Breast epithelium (tissue), 4 donors: ENCODE results near the gene CDS2. TPM values are rescaled to one million over a fixed set of nuclear protein-coding genes. Genes with fewer than 3 reads are reported as not detected.
"Not testable (repeated sequence)": the region's sequence is repeated elsewhere in the genome, so short reads cannot be mapped to it uniquely, and the experiment has no call there.

ENCODE experiments used
- DNase-seq, 2 donors: peaks; one replicate each; pipeline ENCODE4 v3.0.0-alpha.2; 2019; ENCODE audit warnings: low spot score in 2 of 2
- H3K27ac ChIP-seq, 2 donors: fragments of 200-600 bp; sonication (generic) in 1 of 2; one replicate each; pipeline ENCODE4 v1.5.1; 2016 to 2019; ENCODE audit warnings: mild to moderate bottlenecking in 1 of 2
- H3K27me3 ChIP-seq, 2 donors: fragments of 200-600 bp; sonication (generic) in 1 of 2; one replicate each; pipeline versions ENCODE4 v1.5.1 to v1.6.0; 2017 to 2019; ENCODE audit warnings: control low read depth in 1 of 2, mild to moderate bottlenecking in 1 of 2
- H3K36me3 ChIP-seq: fragments of 200-600 bp; one replicate; pipeline ENCODE4 v1.5.1; 2019
- H3K4me1 ChIP-seq, 2 donors: fragments of 200-600 bp; sonication (generic); one replicate each; pipeline ENCODE4 v1.5.1; 2016 to 2019; ENCODE audit warnings: control low read depth in 1 of 2
- H3K4me3 ChIP-seq, 3 donors: fragments of 200-600 bp; sonication (generic); 1 replicate in 2 of 3; 2 replicates in 1 of 3; pipeline ENCODE4 v1.5.1; 2016 to 2019; ENCODE audit warnings: mild to moderate bottlenecking in 3 of 3, moderate library complexity in 2 of 3
- H3K9me3 ChIP-seq, 2 donors: fragments of 200-600 bp; sonication (generic) in 1 of 2; one replicate each; pipeline ENCODE4 v1.5.1; 2016 to 2019; ENCODE audit warnings: control low read depth in 1 of 2
- POLR2A ChIP-seq: fragments of 450-650 bp; IDR thresholded peaks from one replicate; pipeline ENCODE4 v1.6.1; 2016; ENCODE audit warnings: antibody characterized with exemption, mild to moderate bottlenecking, moderate library complexity
- POLR2AphosphoS5 ChIP-seq, 3 donors: sonication (generic); formaldehyde crosslinking; IDR thresholded peaks; one replicate each; pipeline ENCODE4 v1.6.1; 2017; ENCODE audit warnings: antibody characterized with exemption in 3 of 3
- intact Hi-C: fragments of 100-400 bp; cut with DNase I; formaldehyde crosslinking; loops from one replicate; pipeline ENCODE4 v1.15.1; 2023; ENCODE audit warnings: low total_unique reads
- total RNA-seq, 3 donors: library from RNA; depleted of rRNA; stranded (reverse); fragments of >200 nt; gene quantifications; one replicate each; pipeline ENCODE4 v1.1.0, GENCODE V29; 2016
- TF ChIP-seq, protein P1 (sequence below), 3 donors: fragments of 450-650 bp; IDR thresholded peaks; one replicate each; pipeline ENCODE4 v1.5.1; 2016 to 2017; ENCODE audit warnings: antibody characterized with exemption in 3 of 3, mild to moderate bottlenecking in 3 of 3, moderate library complexity in 3 of 3

Gene CDS2
- total RNA-seq, 3 donors from 2014 or later, result 29.2 to 42.9 (median 37.6) TPM

DNA sequence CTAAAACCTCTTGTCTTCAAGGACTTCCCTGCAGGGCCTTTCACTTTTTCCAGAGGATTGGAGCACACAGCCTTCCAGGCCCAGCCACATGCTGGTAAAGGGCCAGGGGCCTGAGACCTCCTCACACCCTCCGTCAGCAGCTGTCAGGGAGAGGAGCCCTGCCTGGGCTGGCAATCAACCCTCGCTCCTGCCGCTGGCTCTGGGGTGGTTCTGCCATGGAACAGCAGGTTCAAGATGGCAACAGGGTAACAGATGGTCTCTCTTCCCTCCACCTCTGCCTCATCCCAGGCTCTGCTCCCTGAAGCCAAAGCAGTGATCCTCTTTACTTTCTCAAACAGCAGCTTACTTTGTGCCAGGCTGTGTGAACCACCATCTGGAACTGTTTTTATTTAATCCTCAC lies 30.9 kb upstream of the CDS2 start:
- intact Hi-C loops, result loop anchor here (10.0 kb wide), 1 partner anchor 321 kb away; no protein-coding TSS in a partner anchor
- TF ChIP-seq, protein P1, sequence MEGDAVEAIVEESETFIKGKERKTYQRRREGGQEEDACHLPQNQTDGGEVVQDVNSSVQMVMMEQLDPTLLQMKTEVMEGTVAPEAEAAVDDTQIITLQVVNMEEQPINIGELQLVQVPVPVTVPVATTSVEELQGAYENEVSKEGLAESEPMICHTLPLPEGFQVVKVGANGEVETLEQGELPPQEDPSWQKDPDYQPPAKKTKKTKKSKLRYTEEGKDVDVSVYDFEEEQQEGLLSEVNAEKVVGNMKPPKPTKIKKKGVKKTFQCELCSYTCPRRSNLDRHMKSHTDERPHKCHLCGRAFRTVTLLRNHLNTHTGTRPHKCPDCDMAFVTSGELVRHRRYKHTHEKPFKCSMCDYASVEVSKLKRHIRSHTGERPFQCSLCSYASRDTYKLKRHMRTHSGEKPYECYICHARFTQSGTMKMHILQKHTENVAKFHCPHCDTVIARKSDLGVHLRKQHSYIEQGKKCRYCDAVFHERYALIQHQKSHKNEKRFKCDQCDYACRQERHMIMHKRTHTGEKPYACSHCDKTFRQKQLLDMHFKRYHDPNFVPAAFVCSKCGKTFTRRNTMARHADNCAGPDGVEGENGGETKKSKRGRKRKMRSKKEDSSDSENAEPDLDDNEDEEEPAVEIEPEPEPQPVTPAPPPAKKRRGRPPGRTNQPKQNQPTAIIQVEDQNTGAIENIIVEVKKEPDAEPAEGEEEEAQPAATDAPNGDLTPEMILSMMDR (IDR thresholded peaks at IDR 0.05), result no peak
- TF ChIP-seq POLR2A (no peak), POLR2AphosphoS5 (IDR thresholded peaks at IDR 0.05) (no peak)
- H3K4me3 ChIP-seq, result no peak overlapping the region
- no peak for DNase-seq
- no peak overlapping the region for H3K27ac ChIP-seq
- no peaks in the 10 kb centered on the region for H3K27me3 ChIP-seq
- no peaks in the 10 kb centered on the region for H3K36me3 ChIP-seq
- no peaks in the 10 kb centered on the region for H3K4me1 ChIP-seq
- H3K9me3 ChIP-seq, result no peaks in the 10 kb centered on the region

DNA sequence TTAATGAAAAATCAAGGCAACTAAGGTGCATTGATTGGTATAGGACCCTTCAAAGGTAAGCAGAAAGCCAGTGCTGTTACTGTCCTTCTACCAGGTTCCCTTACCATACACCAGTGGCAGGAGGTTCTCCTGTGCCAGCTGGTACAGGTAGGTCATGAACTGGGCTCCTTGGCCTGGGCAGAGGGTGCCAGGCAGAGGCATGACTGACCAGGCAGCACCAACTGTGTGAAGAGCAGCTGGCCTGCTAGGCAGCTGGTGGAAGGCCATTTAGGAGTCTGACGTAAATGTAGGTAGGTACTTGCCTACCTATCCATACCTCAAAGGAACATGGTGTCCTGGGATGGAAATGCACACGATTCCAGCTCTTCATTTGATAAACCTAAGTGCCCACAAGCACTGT lies 30.3 kb upstream of the CDS2 start:
- Histone ChIP-seq H3K36me3 (no peaks in the 10 kb centered on the region), H3K4me3 (no peak overlapping the region), H3K9me3 (no peaks in the 10 kb centered on the region), H3K27me3 (no peaks in the 10 kb centered on the region), H3K4me1 (no peaks in the 10 kb centered on the region), H3K27ac (no peak overlapping the region)
- no peak for DNase-seq
- TF ChIP-seq POLR2A (no peak), POLR2AphosphoS5 (IDR thresholded peaks at IDR 0.05) (no peak)
- TF ChIP-seq, protein P1 (IDR thresholded peaks at IDR 0.05), result no peak
- intact Hi-C loops, result loop anchor here (10.0 kb wide), 1 partner anchor 322 kb away; no protein-coding TSS in a partner anchor

DNA sequence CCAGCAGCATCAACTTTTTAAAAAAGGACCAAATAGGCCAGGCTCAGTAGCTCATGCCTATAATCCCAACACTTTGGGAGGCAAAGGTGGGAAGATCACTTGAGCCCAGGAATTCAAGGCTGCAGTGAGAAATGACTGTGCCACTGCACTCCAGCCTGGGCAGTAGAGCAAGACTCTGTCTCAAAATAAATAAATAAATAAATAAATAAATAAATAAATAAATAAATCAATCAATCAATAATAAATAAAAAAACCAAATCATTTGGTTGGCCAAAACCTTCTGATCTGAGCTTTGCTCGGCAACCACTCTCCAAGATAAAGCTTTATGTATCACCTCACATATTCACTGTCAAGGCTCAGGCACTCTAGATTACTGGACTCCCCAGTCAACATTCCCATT lies 27.8 kb upstream of the CDS2 start:
- H3K27me3 ChIP-seq, DNase-seq, H3K4me1 ChIP-seq, H3K27ac ChIP-seq, H3K9me3 ChIP-seq, H3K36me3 ChIP-seq, H3K4me3 ChIP-seq: not testable (repeated sequence)
- intact Hi-C loops, result loop anchor here (10.0 kb wide), 1 partner anchor 324 kb away; no protein-coding TSS in a partner anchor

DNA sequence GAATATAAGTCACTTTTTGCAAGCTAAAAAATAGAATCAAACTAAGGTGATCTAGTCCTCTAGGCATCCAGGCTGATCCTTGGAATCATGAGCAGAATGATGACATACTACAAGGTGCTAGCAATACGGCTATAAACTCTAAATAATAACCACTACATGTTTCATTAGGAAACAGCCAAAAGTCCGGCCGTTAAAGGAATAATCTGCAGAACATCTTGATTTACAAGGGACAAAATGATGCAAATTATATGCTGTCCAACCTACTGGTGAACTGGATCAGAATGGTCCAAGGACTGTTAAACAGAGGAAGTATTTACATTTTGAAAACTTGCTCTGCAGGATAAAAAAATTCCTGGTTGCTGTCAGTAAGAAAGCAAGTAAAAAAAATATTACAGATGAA lies 26.9 kb upstream of the CDS2 start:
- not testable (repeated sequence) for H3K27me3 ChIP-seq, H3K36me3 ChIP-seq, DNase-seq, H3K4me3 ChIP-seq, H3K4me1 ChIP-seq, H3K27ac ChIP-seq, H3K9me3 ChIP-seq
- intact Hi-C loops, result loop anchor here (10.0 kb wide), 1 partner anchor 325 kb away; no protein-coding TSS in a partner anchor

DNA sequence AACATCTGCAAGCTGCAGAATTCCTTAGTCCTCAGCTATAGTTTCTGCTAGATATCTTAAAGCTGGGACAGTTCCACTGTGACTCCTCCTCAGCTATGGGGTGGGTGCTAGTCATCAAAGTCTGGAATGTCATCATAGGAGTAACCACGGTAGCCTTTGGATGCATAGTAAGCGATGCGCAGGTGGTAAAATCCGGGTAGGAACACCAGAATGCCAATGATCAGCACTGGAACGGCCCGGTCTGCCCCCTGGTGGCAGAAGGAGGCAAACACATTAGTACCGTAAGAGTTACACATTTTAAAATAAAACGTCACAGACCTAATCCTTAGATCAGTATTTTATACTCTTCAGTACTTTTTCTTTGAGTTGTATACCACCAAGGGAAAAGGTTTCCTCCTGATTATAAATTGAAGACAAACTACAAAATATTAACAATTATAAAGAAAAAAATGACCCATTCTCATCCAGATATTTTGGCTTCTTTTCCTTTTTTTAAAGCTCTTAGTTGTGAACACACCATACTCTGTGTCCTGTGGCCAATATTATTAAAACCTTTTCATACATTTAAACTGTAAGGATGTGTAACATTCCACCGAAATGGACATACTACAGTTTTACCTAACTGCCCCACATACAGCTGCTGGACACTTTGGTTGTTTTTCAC lies 26.0 kb upstream of the CDS2 start:
- H3K4me1 ChIP-seq, result no peaks in the 10 kb centered on the region
- no peak overlapping the region for H3K4me3 ChIP-seq
- no peaks in the 10 kb centered on the region for H3K36me3 ChIP-seq
- intact Hi-C loops, result no loop called here
- H3K27ac ChIP-seq, result no peak overlapping the region
- no peak for TF ChIP-seq POLR2AphosphoS5 (IDR thresholded peaks at IDR 0.05)
- TF ChIP-seq, protein P1 (IDR thresholded peaks at IDR 0.05), result peak; percentile 70 to 89 (median 79)
- no peak for TF ChIP-seq POLR2A
- peak; percentile 39 to 71 for DNase-seq
- no peaks in the 10 kb centered on the region for H3K9me3 ChIP-seq
- no peaks in the 10 kb centered on the region for H3K27me3 ChIP-seq

DNA sequence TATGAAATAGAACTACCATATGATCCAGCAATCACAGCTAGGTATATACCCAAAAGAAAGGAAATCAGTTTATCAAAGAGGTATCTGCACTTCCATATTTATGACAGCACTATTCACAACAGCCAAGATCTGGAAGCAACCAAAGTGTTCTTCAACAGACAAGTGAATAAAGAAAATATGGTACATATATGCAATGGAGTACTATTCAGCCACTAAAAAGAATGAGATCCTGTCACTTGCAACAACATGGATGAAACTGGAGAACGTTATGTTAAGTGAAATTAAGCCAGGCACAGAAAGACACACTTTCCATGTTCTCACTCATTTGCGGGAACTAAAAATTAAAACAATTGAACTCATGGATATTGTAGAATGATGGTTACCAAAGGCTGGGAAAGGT lies 22.3 kb upstream of the CDS2 start:
- intact Hi-C loops, result no loop called here
- Histone ChIP-seq H3K27me3 (no peaks in the 10 kb centered on the region), H3K36me3 (no peaks in the 10 kb centered on the region)

More for the DNA sequence above, 22.3 kb upstream of the CDS2 start:
- no peaks in the 10 kb centered on the region for H3K9me3 ChIP-seq
- no peak overlapping the region for H3K4me3 ChIP-seq
- no peak overlapping the region for H3K27ac ChIP-seq
- TF ChIP-seq, protein P1 (IDR thresholded peaks at IDR 0.05), result no peak
- TF ChIP-seq POLR2A (no peak), POLR2AphosphoS5 (IDR thresholded peaks at IDR 0.05) (no peak)
- no peak for DNase-seq
- no peaks in the 10 kb centered on the region for H3K4me1 ChIP-seq
